NB4 (cell line): ENCODE results near the gene CELF5.

Experiments used
- DNase-seq: peaks from one replicate; pipeline ENCODE4 v3.0.0; 2010; ENCODE audit warnings: low read depth
- H3K4me3 ChIP-seq: one replicate; pipeline ENCODE4 v1.5.1; 2011; ENCODE audit warnings: mild to moderate bottlenecking, low read depth, low read length, moderate library complexity
- MYC ChIP-seq: IDR thresholded peaks from 2 replicates; pipeline ENCODE4 v1.6.1; 2011; ENCODE audit warnings: low read depth, low read length
- POLR2A ChIP-seq: IDR thresholded peaks from 2 replicates; pipeline ENCODE4 v1.6.1; 2011; ENCODE audit warnings: mild to moderate bottlenecking; ENCODE audit not compliant: insufficient read length; ENCODE audit errors: extremely low read depth
- TF ChIP-seq, protein P1 (sequence below): IDR thresholded peaks from 2 replicates; pipeline ENCODE4 v1.6.1; 2011; ENCODE audit warnings: low read depth, low read length
- TF ChIP-seq, protein P2 (sequence below): IDR thresholded peaks from one replicate; pipeline ENCODE4 v1.5.1; 2012; ENCODE audit warnings: low read depth, low read length

Gene CELF5

DNA sequence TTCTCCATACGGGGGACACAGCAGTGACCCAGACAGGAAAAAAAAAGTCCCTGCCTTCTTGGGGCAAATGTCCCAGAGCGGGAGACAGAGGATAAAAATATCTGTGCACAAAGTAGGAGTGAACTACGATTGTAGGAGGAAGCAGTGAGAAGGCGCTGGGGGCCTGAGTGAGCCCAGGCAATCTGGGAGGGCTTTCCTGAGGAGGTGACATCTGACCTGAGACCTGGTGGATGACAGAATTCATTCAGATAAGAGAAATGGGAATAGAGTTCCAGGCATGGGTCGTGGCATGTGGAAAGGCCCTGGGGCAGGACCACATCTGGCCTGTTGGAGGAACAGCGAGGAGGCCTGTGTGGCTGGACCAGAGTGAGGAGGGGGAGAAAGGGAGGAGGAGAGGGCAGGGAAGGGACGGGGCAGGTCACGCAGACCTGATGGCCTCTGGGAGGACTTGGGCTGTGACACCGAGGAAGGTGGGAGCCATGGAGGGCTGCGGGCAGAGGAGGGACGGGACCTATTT lies 91.7 kb downstream of the CELF5 start:
- TF ChIP-seq, protein P1, sequence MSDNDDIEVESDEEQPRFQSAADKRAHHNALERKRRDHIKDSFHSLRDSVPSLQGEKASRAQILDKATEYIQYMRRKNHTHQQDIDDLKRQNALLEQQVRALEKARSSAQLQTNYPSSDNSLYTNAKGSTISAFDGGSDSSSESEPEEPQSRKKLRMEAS = no peak
- TF ChIP-seq, protein P2, sequence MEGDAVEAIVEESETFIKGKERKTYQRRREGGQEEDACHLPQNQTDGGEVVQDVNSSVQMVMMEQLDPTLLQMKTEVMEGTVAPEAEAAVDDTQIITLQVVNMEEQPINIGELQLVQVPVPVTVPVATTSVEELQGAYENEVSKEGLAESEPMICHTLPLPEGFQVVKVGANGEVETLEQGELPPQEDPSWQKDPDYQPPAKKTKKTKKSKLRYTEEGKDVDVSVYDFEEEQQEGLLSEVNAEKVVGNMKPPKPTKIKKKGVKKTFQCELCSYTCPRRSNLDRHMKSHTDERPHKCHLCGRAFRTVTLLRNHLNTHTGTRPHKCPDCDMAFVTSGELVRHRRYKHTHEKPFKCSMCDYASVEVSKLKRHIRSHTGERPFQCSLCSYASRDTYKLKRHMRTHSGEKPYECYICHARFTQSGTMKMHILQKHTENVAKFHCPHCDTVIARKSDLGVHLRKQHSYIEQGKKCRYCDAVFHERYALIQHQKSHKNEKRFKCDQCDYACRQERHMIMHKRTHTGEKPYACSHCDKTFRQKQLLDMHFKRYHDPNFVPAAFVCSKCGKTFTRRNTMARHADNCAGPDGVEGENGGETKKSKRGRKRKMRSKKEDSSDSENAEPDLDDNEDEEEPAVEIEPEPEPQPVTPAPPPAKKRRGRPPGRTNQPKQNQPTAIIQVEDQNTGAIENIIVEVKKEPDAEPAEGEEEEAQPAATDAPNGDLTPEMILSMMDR = no peak
- TF ChIP-seq MYC (no peak), POLR2A (no peak)
- no peak overlapping the region for H3K4me3 ChIP-seq
- DNase-seq = no peak

DNA sequence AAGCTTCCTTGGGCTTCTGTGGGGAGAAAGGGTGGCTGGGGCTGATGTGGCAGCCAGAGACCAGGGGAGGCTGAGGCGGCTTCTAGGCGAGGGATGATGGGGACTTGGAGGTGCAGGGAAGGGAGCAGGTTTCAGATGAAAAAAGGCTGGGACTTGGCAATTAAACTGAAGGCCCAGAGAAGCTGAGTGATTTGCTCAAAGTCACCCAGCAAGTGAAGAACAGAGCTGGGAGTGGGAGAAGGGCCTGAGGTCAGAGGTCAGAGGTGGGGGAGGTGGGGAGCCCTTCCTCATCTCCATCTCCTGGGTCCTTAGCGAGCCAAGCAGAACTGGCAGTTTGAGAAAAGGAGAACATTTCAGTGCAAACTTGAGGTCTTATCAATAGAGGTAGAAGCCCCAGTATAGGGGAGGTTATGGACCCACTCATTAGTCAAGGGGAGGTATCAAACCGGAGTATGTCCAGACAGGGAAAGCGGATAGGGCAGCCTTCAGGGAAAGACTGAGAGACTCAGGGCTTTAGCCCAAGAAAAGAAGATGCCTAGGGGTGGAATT lies 92.3 kb downstream of the CELF5 start:
- H3K4me3 ChIP-seq = no peak overlapping the region
- TF ChIP-seq, protein P1 = no peak
- TF ChIP-seq, protein P2 = no peak
- DNase-seq = no peak

DNA sequence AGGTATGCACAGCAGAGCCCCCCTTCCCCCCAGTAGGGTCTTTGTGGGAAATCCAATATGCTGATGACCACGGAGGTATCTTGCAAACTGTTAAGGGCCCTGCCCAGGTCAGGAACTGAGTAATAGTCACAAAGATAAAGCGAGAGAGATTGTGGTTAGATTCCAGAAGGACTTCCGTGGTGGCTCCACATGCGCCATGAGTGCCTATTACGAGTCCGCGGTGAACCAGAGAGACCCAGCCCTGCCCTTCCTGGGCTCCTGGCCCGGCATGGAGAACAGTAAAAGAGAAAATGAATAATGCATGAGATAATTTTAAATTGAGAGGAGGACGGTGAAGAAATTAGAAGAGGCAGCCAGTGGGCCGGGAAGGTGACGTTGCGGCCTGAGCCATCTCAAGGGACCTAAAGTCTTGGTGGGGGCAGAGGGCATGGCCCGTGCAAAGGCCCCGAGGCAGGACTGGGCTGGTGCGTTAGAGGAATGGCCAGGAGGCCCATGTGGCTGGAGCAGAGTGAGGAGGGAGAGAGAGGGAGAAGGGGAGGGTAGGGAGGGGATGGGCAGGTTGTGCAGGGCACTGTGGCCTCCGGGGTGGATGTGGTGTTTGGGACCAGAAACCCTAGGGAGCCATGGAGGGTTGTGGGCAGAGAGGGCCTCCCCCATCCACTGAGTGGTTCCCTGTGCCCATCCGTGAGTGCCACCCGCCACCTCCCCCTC lies 95.3 kb downstream of the CELF5 start:
- no peak for DNase-seq
- no peak overlapping the region for H3K4me3 ChIP-seq
- TF ChIP-seq MYC (no peak), POLR2A (no peak)
- TF ChIP-seq, protein P2 = no peak
- TF ChIP-seq, protein P1 = no peak

DNA sequence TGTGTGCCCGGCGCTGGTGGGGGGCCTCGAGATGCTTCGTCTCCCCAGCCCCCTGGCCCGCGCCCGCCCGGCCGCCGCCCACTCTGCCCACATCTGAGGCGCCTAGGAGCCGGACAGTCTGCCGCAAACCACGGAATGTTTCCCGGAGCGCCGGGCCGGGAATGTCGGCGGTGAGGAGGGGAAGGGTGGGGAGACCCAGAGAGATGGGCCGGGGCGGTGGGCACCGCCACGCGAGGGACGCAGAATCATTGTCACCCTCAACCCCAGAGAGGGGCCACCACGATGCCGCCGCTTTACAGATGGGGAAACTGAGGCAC lies 95.9 kb downstream of the CELF5 start:
- no peak overlapping the region for H3K4me3 ChIP-seq
- TF ChIP-seq, protein P1 = no peak
- TF ChIP-seq POLR2A = no peak
- TF ChIP-seq MYC = no peak
- TF ChIP-seq, protein P2 = no peak
- no peak for DNase-seq

DNA sequence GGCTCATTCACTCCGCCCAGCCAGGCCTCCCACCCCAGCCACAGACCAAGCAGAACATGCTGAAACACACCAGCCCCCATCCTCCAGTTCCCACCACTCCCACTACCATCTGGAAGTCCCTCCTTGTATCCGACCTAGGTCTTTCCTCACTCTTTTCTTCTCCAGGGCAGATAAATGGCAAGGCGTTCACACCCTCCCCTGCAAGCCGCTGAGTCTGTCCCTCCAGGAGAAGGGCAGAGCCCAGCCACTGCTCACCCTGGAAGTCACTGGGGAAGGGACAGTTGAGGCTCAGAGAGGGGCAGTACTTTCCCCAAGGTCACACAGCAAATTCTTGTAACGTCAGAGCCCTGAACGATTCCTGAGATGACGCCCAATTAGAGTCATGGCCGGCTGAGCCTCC lies 96.4 kb downstream of the CELF5 start:
- H3K4me3 ChIP-seq = no peak overlapping the region
- TF ChIP-seq, protein P1 = no peak
- TF ChIP-seq, protein P2 = no peak
- TF ChIP-seq POLR2A = no peak
- TF ChIP-seq MYC = no peak
- no peak for DNase-seq
